ENCODE measurements around the gene MCM5.
A peak's percentile ranks its signal among the peaks of the same experiment; 100 is the strongest.
"Not testable (repeated sequence)": the region's sequence is repeated elsewhere in the genome, so short reads cannot be mapped to it uniquely, and the experiment has no call there.

MCM5 gene

DNA sequence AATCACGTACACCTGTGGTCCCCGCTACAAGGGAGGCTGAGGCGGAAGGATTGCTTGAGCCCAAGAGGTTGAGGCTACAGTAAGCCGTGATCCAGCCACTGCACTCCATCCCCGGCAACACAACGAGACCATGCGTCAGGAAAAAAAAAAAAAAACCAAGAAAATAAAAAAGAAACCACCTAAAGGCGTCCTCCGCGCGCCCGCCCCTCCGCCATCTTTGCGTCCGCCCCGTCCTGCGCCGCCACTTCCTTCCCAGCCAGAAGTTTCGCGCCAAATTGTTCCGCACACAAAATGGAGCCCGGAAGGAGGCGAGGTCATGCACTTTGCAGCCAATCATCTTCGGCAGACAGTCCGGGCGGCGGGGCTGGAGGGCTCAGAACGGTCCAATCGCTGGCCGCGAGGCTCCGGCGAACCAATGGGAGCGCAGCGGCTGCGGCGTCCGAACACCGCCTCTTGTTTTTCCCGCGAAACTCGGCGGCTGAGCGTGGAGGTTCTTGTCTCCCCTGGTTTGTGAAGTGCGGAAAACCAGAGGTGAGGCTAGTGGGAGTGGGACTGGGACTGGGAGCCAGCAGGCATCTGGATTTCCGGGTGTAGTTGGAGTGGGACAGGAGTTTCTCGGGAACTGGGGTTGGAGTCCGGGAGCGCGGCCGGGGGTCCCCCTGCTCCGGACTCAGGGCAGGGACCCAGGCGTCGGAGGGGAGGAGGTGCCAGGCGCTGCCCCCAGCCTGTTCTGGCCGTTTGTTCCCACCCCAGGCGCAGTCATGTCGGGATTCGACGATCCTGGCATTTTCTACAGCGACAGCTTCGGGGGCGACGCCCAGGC, at the start of gene MCM5:
Gene MCM5, plus strand, starts transcription at position 463 of the 823 bp plus-strand sequence. Its CDS starts 299 bp downstream, at position 762.
- peak; percentile 47 to 81 for DNase-seq

DNA sequence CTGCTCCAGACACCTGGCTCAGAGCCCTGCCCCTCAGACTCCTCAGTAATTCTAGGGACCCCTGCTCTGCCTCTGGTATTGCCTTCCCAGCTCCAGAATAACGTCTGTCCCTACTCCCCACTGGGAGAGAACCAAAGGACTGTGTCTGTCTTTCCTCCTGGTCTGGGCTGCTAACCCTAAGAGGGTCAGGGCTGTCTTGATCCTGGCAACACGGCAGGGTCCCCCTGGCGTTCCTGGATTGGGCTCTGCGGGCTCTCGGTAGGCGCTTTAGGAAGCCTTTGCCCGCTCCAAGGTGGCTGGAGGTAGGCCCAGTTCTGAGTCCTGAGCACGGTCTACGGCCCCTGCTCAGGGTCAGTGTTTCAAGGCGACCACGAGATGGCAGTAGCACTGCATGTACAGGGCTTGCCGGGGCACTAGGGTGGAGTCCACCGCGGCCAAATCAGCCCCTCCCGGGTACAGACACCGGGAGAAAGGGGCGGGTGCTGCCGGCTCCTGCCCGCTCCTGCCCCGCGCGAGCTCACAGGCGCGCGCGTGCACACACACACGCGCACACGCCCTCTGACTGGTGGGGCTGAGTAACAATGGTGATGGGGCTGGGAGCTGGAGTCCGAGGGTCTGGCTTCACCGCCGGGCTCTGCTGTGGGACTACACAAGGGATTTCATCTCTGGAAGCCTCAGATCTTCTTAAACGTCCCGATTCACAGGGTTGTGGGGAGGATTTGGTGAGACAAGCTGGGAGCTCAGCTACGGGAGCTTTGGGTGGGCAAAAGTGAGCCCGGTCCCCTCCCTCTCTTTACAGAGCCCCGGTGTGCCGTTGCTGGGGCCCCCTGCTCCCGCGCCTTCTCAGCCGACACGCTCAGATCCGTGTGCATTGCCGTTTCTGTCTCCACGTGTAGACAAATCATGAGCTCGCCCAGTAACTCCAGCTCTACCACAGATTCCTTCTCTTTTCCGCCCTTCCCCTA, 49.1 kb upstream of the MCM5 start:
- DNase-seq: peak; percentile 47 to 88

DNA sequence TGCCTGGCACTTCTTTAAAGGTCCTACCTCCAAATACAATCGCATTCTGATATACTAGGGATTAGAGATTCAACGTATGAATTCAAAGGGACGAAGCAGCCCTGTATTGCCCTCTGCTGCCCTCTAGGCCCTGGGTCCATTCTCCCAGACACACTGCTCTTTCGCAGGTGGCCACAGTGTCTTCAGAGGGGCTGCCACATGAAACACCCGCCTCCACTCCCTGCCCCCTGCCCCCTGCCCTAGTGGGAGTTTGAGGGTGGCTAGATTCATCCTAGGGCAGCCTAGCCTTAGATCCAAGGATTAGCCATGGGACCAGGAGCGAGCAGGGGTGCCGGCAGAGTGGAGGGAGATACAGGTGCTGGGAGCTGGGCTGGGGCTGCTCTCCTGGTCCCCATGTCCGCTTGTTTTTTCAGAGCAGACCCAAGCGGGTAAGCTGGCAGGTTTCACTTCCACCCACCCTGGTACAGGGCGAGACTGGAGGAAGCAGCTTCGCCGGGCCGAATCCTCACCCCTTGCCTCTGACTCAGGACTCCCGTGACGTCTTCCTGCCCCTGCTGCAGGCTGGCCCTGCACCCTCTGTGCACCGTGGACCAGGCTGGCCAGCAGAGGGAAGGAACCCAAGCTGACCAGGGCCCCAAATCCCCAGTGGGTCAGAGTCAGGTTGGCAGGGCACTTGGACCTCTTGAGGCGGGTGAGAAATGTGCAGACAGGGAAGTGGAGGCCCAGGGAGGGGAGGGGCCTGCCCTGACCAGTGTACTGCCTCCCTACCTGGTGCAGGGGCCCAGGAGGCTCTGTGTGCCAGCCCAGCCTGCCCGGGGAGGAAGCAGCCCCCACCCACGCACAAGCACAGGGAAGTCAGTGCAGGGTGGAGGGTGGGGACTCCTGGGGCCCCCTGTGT, 47.5 kb upstream of the MCM5 start:
- DNase-seq: no peak

DNA sequence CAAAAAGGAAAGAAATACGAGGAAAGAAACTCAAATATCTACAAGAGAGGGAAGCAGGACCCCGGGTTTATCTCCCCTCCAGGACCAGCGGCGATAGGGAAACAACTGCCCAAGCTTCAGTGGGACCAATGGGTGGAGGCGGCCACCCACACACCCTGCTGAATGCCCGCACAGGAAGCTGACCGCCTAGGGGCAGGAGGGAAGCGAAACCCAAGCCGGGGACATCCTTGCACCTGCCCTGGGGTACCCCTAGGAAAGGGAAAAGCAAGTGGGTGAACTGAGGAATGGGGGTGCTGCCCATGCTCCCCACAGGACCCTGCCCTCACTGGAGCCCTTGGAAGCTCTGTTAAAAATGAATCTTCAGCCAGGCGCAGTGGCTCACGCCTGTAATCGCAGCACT, 46.6 kb upstream of the MCM5 start:
- DNase-seq: no peak

DNA sequence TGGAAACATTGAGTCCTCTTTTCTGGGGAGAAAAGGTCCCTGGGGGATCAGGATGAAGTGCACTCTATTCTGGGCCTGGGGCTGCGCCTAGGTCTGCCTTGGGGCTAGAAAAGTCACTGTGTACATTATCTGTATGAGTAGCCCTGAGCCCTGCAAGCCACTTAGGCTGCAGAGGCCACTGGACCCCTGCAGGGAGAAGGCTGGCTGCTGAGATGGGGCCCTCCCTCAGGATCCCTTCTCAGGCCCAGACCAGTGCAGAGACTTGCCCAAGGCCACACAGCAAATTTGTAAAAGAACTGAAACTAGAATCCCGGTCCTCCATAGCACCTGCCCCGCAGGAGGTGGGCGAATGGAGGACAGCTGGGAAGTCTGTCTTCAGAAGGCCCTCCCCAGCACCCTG, 45.9 kb upstream of the MCM5 start:
- no peak for DNase-seq

DNA sequence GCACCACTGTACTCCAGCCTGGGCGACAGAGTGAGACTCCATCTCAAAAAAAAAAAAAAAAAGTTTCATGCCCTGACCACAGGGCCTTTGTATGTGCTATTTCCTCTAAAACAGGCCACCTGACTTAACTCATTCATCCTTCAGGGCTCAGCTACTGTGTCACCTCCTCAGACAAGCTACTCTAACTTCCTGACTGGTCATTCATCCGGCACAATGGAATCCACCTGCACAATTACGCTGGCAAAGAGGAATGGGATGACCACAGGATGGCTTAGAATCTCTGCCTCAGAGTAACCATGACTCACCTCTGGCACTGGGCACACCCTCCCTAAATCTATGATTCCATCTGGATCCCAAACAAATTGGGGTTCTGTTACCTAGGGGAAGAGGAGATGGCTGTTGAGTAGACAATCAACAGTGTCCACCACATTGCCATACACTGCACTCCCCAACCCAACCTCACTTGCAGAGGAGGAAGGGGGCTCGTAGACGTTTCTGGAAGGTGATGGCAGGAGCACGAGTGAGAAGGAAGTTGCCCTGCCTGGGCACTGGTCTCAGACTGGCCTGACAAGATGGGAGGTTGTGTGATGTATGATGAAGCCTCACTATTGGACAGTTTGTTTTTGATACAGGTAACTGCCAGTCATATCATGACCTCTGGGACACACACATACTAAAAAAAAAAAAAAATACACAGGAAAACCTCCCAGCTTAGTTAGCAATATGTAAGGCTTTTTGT, 41.9 kb upstream of the MCM5 start:
- no peak for DNase-seq

DNA sequence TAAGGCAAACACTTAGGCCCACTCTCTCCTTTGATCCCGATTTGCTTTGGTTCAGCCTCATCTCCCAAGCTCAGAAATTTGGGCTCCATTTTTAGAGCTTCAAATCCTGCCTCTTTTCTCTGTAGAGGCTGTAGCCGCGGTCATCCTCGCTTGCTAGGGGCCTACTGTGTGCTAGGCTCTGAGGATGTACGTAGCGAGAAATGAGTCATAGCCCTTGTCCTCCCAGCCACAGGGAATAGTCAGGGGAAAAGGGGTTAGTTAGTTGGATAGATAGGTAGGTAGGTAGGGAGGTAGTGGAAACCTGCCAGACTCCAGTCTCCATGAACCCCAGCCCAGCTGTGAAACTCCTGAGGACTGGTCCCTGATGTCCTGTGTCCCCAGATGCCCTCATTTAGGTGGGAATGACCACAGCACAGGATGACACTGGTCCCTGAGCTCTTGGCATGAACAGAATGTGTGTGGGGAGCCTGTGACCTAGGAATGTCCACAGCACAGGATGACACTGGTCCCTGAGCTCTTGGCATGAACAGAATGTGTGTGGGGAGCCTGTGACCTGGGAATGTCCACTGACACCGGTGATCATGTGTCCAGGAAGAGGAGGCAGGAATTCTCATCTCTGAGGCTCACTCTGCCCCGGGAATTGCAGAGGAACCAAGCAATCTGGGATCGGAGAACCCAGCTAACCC, 40.4 kb upstream of the MCM5 start:
- no peak for DNase-seq

DNA sequence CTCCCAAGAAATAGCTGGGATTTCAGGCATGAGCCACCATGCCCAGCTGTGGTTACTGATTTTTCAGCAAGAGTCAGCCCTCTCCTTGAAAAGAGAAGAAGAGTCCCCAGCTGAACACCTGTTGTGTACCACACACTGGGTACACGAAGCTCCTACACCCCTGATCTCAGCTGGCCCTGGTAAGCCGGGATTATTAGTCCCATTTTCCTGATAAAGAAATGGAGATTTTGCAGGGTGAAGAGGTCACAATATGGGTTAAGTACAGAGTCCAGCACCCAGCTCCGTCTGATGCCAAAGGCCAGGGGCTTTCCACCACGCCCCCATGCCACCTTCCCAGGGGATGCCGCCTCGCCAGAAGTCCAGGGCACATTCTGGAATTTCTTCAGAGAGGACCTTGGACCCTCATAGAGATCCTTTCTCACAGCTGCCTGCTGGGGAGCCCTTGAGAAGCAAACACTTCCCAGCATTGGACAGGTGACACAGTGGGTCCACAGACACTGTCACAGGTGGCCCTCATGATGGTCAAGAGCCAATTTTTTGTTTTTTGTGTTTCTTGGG, 38.9 kb upstream of the MCM5 start:
- DNase-seq: no peak

DNA sequence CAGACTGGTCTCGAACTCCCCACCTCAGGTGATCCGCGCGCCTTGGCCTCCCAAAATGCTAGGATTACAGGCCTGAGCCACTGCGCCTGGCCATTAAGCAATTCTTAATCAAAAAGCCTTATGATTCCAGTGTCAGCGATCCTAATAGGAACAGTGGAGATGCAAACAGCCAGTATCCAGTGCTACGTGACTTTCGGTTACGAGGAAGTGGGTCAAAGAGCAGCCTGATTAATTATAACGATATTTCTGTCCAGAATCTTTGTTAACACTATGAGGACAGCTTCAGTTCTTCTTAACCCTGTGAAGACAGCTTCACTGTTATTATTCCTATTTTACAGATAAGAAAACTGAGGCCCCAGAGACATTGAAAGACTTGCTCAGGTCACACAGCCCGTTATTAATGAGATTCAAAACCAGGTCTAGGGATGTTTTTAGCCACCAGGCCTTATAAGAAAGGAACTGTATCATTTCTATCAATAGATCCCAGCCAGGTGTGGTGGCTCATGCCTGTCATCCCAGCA, 36.3 kb upstream of the MCM5 start:
- no peak for DNase-seq

DNA sequence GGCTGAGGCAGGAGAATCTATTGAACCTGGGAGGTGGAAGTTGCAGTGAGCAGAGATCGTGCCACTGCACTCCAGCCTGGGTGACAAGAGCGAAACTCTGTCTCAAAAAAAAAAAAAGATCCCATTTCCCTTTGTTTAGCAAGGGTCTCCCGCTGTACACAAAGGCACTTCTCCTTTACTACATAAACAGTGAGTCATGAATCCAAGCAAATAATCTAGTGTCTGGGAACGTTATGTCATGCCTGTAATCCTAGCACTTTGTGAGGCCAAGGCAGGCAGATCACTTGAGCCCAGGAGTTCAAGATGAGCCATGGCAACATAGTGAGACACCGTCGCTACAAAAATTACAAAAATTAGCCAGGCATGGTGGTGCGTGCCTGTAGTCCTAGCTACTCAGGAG, 35.7 kb upstream of the MCM5 start:
- not testable (repeated sequence) for DNase-seq

DNA sequence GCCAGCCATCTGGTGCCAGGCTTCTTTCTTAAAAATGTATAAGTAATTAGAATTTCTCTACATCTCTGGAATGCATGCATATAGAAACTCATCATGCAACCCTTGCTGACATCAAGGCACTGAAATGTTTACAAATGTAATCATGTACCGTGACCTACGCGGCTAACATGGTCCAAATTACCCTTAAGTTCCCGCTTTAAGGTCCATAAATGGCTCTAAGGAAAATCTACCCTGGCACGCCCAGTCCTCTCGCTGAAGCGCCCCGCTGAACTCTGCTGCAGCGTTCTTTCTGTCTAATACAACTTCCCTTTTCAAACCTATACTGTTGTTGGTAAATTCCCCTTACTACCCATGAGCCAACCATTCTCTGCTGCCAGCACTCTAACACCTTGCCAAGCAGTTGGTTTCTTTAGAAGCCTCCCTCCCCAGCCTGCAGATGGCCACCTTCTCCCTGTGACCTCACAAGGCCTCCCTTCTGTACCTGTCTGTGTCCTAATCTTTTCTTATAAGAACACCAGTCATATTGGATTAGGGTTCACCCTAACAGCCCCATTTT, 32.5 kb upstream of the MCM5 start:
- no peak for DNase-seq

DNA sequence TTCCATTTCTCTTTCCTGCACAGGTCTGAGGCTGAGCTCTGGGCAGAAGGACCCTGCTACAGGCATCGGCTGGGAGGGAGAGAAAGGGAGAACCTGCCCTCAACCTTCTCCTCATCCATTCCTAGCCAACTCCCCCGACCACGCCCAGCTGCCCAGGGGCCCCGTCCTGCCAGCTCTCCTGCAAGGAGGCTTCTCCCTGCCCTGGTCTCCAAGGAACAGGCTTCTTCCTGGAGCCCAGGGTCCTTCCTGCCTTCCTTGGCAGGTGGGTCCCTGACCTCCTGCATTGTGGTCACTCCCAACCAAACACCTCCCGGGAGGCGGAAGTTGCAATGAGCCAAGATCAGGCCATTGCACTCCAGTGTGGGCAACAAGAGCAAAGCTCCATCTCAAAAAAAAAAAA, 31.6 kb upstream of the MCM5 start:
- DNase-seq: no peak

DNA sequence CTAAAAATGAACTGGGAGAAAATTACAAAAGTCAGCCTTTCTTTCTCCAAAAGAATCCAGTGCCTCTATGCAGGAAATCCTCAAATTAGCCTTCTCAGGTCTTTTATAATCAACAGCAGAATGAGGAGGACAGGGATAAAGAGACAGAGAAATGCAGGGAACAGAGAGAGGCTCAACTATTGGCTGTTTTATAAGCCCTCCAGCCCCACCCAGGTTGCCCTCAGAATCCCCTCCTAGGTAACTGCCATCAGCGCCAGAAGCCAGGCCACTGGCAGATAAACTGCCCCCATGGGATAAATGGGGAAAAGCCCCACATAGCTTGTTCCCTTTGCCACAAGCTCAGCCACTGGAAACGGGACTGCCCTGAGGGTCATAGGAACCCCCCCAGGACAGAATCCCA, 29.9 kb upstream of the MCM5 start:
- DNase-seq: no peak

DNA sequence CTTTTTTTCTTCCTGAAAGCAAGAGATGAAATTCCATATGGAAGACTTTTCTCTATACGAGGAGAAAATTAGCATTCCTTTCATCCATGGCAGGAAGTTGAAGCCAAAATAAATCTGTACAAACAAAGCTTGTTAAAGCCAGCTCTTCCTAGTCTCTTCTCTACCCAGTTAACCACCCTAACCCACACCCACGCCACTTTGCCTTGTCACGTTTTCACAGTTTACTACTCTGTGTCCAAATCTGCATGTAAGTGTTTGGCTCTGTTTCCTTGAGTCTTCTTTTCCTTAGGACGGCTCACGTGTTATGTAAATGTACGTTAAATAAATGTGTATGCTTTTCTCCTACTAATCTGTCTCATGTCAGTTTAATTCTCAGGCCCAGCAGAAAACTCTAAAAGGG, 26.2 kb upstream of the MCM5 start:
- DNase-seq: no peak

DNA sequence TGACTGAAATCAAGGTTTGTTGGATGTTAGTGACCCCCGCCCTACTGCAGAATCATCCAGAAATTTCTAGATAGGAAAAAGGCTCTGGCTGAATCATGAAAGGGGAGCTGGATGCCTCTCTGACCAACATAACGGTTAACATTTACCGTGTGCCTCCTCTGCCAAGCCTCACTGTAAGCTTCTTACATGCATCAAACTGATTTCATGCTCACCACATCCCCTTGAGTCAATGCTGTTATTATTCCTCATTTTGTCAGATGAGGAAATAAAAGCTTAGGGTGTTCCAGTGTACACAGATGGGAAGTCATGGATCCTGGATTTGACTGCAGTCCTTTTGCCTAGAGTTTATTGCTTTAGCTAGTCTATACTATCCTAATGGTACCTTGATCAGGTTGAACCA, 24.9 kb upstream of the MCM5 start:
- no peak for DNase-seq

DNA sequence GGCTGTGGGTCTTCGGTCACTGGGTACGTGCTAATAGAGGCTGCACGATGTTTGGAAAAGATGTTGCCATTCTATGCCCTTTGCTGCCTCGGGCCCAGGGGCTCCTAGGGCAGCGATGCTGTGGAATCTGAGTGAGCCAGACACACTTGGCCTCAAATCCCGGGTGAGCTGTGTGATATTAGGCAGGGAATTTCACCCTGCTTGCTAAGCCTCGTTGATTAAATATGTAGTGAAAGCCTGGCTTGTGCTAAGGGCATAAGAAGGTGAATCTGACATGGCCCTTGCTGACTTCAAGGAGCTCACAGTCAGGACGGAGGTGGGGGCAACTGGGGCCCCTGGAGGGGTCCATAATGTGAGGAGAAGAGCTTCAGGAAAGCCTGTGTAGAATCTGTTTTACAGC, 24.4 kb upstream of the MCM5 start:
- no peak for DNase-seq

DNA sequence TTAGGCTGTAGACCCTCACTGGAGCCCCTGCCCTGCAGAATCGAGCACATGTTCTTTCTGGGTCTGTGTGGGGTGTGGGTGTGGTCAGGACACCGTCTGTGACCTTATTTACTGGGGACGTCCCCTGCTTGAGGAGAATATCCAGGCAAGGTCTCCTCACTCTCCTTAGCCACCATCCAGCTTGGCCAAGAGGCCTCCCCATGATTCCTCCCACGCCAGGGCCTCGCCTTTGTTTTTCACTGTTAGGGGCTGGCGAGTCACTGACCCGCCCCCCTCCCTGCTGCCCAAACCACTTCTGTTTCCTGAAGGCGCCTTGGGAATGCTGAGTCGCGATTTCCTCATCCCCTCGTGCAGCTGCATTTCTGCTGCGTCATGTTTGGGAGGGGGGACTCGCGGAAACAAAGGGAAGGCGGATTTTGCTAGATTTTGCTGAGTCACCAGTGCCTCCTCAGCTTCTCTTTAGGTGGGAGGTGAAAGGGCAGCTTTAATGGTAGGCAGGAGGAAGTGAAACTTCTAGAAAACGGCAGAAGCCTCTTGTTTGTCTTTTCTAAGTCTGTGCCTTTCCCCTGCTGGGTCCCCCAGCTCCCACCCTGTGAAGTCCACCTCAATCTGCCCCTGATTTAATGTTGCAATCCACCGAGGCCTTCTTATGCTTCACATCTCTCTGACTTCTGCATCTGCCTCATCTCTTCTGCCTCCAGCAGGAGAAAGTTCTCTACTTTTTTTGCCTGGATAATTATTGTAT, 23.0 kb upstream of the MCM5 start:
- no peak for DNase-seq

DNA sequence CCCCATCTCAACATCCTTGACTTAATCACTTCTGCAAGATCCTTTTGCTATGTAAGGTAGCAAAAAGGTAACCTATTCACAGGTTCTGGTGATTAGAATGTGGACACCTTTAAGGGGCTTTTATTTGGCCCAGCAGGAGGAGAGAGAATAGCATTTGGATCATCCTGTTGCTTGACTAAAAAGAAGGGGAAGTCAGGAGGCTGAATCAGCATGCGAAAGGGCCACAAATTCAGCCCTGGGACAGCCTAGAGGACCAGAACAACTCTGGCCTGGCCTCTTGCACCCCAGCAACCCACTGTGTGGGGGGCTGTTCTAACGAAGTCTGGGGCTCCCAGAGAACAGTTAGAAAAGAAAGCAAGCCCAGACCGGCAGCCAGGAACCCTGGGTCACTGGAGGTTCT, 22.2 kb upstream of the MCM5 start:
- DNase-seq: no peak

DNA sequence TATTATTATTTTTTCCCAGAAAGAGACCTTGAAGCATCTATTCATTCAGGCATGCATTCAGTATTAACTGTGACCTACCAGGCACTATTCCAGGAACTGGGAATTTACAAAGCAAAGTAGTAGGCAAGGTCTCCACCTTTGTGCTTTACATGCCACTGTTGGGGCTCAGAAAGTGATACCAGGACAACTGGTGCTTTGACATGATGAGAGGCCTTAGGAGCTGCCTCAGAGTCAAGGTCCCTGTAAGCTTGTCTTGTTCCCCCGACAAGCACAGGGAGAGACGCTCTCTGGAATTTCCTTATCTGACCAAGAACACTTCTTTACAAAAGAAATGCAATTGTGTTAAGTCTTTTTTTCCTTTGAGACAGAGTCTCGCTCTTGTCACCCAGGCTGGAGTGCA, 21.3 kb upstream of the MCM5 start:
- DNase-seq: no peak

Data from cerebellar nuclear complex (tissue), 1 donor.